Measurements from ENCODE around the gene NUP85. TPM values are rescaled to one million over a fixed set of nuclear protein-coding genes. Genes with fewer than 3 reads are reported as not detected.
"Not testable (repeated sequence)": the region's sequence is repeated elsewhere in the genome, so short reads cannot be mapped to it uniquely, and the experiment has no call there.

The NUP85 gene
- total RNA-seq, 1 experiment from 2014 or later = 164 TPM

DNA sequence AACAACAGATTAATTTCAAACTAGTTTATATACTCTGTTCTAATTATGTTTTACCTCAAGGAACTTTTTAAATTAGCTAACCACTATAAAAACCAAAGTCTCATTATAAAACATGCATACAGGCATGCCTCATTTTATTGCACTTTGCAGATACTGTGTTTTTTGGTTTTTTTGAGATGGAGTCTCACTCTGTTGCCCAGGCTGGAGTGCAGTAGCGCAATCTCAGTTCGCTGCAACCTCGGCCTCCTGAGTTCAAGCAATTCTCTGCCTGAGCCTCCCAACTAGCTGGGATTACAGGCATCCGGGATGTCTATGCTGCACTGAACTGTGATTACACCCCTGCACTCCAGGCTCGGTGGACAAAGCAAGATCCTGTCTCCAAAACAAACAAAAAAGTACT lies 42.4 kb upstream of the NUP85 start:
- ATAC-seq (no peak), DNase-seq (ENCODE audit: low read depth, low spot score) (no peak)
- no peak overlapping the region for H3K9ac ChIP-seq (ENCODE audit: low read length)
- intact Hi-C loops (cut with micrococcal nuclease) = no loop called here
- no peak overlapping the region for H3K27ac ChIP-seq (ENCODE audit: low read depth, low read length)
- POLR2A ChIA-PET = interaction anchor here (0.7 to 1.7 kb wide), 5 partner anchors 9 to 103 kb away, joined by 3 to 7 read pairs (median 4); partner anchors contain the start of gene JPT1
- H3K36me3 ChIP-seq (ENCODE audit: control insufficient read depth in 1 of 2, insufficient read depth in 2 of 2, low read length in 2 of 2) = peaks cover 18 to 27% of the 10 kb centered on the region in 2 experiments
- no peak overlapping the region for H2AFZ ChIP-seq (ENCODE audit: low read depth, low read length, poor library complexity, severe bottlenecking)
- peaks cover 17 to 22% of the 10 kb centered on the region in 2 experiments for H3K4me1 ChIP-seq (ENCODE audit: control insufficient read depth in 1 of 2, insufficient read depth in 2 of 2, low read length in 2 of 2)
- H3K4me3 ChIP-seq (replicated peaks in 1 of 2; ENCODE audit: low read depth in 1 of 2, low read length in 2 of 2) = no peak overlapping the region
- peaks cover 21% of the 10 kb centered on the region for H3K79me2 ChIP-seq (ENCODE audit: insufficient read depth, low read length)
- CTCF ChIA-PET = interaction anchor here (1.2 kb wide), 1 partner anchor 9 kb away, joined by 5 read pairs; no protein-coding TSS in a partner anchor
- H3K9me3 ChIP-seq (ENCODE audit: control insufficient read depth in 1 of 2, insufficient read depth in 1 of 2, low read depth in 1 of 2, low read length in 2 of 2) = no peaks in the 10 kb centered on the region
- TF ChIP-seq, protein P1, sequence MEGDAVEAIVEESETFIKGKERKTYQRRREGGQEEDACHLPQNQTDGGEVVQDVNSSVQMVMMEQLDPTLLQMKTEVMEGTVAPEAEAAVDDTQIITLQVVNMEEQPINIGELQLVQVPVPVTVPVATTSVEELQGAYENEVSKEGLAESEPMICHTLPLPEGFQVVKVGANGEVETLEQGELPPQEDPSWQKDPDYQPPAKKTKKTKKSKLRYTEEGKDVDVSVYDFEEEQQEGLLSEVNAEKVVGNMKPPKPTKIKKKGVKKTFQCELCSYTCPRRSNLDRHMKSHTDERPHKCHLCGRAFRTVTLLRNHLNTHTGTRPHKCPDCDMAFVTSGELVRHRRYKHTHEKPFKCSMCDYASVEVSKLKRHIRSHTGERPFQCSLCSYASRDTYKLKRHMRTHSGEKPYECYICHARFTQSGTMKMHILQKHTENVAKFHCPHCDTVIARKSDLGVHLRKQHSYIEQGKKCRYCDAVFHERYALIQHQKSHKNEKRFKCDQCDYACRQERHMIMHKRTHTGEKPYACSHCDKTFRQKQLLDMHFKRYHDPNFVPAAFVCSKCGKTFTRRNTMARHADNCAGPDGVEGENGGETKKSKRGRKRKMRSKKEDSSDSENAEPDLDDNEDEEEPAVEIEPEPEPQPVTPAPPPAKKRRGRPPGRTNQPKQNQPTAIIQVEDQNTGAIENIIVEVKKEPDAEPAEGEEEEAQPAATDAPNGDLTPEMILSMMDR (IDR thresholded peaks at IDR 0.05 in 2 of 3, conservative IDR thresholded peaks at IDR 0.05 in 1 of 3; ENCODE audit: borderline replicate concordance in 1 of 3, insufficient read depth in 1 of 3, low read depth in 2 of 3, low read length in 2 of 3) = no peak
- TF ChIP-seq FOSL1 (IDR thresholded peaks at IDR 0.05; ENCODE audit: low read depth) = no peak
- TF ChIP-seq RAD21 (IDR thresholded peaks at IDR 0.05; ENCODE audit: low read depth) = no peak
- TF ChIP-seq, protein P2, sequence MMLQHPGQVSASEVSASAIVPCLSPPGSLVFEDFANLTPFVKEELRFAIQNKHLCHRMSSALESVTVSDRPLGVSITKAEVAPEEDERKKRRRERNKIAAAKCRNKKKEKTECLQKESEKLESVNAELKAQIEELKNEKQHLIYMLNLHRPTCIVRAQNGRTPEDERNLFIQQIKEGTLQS (IDR thresholded peaks at IDR 0.05) = no peak
- TF ChIP-seq ZFX (IDR thresholded peaks at IDR 0.05) = no peak
- no peak for TF ChIP-seq EGR1 (IDR thresholded peaks at IDR 0.05; ENCODE audit: low read depth)
- TF ChIP-seq, protein P3, sequence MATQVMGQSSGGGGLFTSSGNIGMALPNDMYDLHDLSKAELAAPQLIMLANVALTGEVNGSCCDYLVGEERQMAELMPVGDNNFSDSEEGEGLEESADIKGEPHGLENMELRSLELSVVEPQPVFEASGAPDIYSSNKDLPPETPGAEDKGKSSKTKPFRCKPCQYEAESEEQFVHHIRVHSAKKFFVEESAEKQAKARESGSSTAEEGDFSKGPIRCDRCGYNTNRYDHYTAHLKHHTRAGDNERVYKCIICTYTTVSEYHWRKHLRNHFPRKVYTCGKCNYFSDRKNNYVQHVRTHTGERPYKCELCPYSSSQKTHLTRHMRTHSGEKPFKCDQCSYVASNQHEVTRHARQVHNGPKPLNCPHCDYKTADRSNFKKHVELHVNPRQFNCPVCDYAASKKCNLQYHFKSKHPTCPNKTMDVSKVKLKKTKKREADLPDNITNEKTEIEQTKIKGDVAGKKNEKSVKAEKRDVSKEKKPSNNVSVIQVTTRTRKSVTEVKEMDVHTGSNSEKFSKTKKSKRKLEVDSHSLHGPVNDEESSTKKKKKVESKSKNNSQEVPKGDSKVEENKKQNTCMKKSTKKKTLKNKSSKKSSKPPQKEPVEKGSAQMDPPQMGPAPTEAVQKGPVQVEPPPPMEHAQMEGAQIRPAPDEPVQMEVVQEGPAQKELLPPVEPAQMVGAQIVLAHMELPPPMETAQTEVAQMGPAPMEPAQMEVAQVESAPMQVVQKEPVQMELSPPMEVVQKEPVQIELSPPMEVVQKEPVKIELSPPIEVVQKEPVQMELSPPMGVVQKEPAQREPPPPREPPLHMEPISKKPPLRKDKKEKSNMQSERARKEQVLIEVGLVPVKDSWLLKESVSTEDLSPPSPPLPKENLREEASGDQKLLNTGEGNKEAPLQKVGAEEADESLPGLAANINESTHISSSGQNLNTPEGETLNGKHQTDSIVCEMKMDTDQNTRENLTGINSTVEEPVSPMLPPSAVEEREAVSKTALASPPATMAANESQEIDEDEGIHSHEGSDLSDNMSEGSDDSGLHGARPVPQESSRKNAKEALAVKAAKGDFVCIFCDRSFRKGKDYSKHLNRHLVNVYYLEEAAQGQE (IDR thresholded peaks at IDR 0.05; ENCODE audit: low read depth) = no peak
- no peak for TF ChIP-seq JUND (IDR thresholded peaks at IDR 0.05)
- TF ChIP-seq, protein P4, sequence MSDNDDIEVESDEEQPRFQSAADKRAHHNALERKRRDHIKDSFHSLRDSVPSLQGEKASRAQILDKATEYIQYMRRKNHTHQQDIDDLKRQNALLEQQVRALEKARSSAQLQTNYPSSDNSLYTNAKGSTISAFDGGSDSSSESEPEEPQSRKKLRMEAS (IDR thresholded peaks at IDR 0.05) = no peak
- TF ChIP-seq POLR2AphosphoS5 (IDR thresholded peaks at IDR 0.05; ENCODE audit: low read depth, low read length) = no peak
- no peak for TF ChIP-seq SIN3A (IDR thresholded peaks at IDR 0.05; ENCODE audit: low read depth)
- no peak for TF ChIP-seq TCF7L2 (IDR thresholded peaks at IDR 0.05; ENCODE audit: borderline replicate concordance, extremely low read depth, insufficient read depth, insufficient read length)
- no peak for TF ChIP-seq ELF1 (IDR thresholded peaks at IDR 0.05; ENCODE audit: borderline replicate concordance, low read depth)
- no peak for TF ChIP-seq ZNF274 (IDR thresholded peaks at IDR 0.05; ENCODE audit: low read depth, low read length)
- no peak for TF ChIP-seq CEBPB (IDR thresholded peaks at IDR 0.05; ENCODE audit: low read depth)
- RAD21 ChIA-PET (ENCODE audit: low non-redundant PET in 1 of 2, low total read pairs in 2 of 2, uncharacterized antibody in 2 of 2, unreplicated experiment in 2 of 2) = no interaction called here
- no TSS peak for BruUV-seq (replicated peaks)
- H4K20me1 ChIP-seq (ENCODE audit: insufficient read depth) = no peaks in the 10 kb centered on the region; the same call in 1 of the 2 replicates
- H3K9me2 ChIP-seq (ENCODE audit: insufficient read depth) = no peaks in the 10 kb centered on the region
- H3K4me2 ChIP-seq (ENCODE audit: low read length) = no peak overlapping the region
- H3K27me3 ChIP-seq (ENCODE audit: insufficient read depth, low read length) = no peaks in the 10 kb centered on the region

DNA sequence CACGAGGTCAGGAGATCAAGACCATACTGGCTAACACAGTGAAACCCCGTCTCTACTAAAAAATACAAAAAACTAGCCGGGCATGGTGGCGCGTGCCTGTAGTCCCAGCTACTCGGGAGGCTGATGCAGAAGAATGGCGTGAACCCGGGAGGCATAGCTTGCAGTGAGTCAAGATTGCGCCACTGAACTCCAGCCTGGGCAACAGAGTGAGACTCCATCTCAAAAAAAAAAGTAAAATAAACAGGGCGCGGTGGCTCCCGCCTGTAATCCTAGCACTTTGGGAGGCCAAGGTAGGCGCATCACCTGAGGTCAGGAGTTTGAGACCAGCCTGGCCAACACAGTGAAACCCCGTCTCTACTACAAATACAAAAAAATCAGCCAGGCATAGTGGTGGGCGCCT lies 40.9 kb upstream of the NUP85 start:
- POLR2A ChIA-PET = interaction anchor here (1.1 kb wide), 1 partner anchor 40 kb away, joined by 4 read pairs; no protein-coding TSS in a partner anchor
- CTCF ChIA-PET = interaction anchor here (0.7 kb wide), 1 partner anchor 12 kb away, joined by 4 read pairs; no protein-coding TSS in a partner anchor

More for the DNA sequence above, 40.9 kb upstream of the NUP85 start:
- BruUV-seq (replicated peaks); H3K9ac ChIP-seq (ENCODE audit: low read length); H2AFZ ChIP-seq (ENCODE audit: low read depth, low read length, poor library complexity, severe bottlenecking); RAD21 ChIA-PET (ENCODE audit: low non-redundant PET in 1 of 2, low total read pairs in 2 of 2, uncharacterized antibody in 2 of 2, unreplicated experiment in 2 of 2); H3K4me3 ChIP-seq (replicated peaks in 1 of 2; ENCODE audit: low read depth in 1 of 2, low read length in 2 of 2); H3K4me1 ChIP-seq (ENCODE audit: control insufficient read depth in 1 of 2, insufficient read depth in 2 of 2, low read length in 2 of 2); ATAC-seq; H3K27me3 ChIP-seq (ENCODE audit: insufficient read depth, low read length); intact Hi-C loops (cut with micrococcal nuclease); H3K9me3 ChIP-seq (ENCODE audit: control insufficient read depth in 1 of 2, insufficient read depth in 1 of 2, low read depth in 1 of 2, low read length in 2 of 2); H3K4me2 ChIP-seq (ENCODE audit: low read length); H3K9me2 ChIP-seq (ENCODE audit: insufficient read depth); H4K20me1 ChIP-seq (ENCODE audit: insufficient read depth); DNase-seq (ENCODE audit: low read depth, low spot score): not testable (repeated sequence)
- 0 out of 2 replicates have a peak overlapping the region, but pooled peaks have one; percentile 29 for H3K27ac ChIP-seq (ENCODE audit: low read depth, low read length)
- H3K79me2 ChIP-seq (ENCODE audit: insufficient read depth, low read length) = peaks cover 35% of the 10 kb centered on the region
- peaks cover 27 to 39% of the 10 kb centered on the region in 2 experiments for H3K36me3 ChIP-seq (ENCODE audit: control insufficient read depth in 1 of 2, insufficient read depth in 2 of 2, low read length in 2 of 2)
